NCI-H1417 treated with DMSO at 0.1 percent for 48 hours (cell line): ENCODE data around the gene SNX8.
"Not testable (repeated sequence)": the region's sequence is repeated elsewhere in the genome, so short reads cannot be mapped to it uniquely, and the experiment has no call there.

Source experiments
- DNase-seq: peaks from one replicate; lab custom pipeline; 2025; lab: John Stamatoyannopoulos, UW

The SNX8 gene

DNA sequence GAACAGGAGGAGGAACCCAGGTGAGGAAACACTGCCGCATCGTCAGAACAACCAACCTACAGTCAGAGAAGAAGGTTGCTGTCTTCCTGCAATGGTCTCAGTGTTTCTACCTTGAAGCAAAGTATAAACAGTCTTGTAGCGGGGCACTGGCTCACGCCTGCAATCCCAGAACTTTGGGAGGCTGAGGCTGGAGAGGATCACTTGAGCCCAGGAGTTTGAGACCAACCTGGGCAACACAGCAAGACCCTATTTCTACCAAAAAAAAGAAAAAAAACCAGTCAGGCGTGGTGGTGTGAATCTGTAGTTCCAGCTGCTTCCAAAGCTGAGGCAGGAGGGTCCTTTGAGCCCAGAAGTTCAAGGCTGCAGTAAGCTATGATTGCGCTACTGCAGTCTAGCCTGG lies 23.4 kb downstream of the SNX8 start:
- DNase-seq: no peak

- no peak for DNase-seq
Measured at GRCh38 chr7:2289621-2290020, 24.6 kb downstream of the SNX8 start.

DNA sequence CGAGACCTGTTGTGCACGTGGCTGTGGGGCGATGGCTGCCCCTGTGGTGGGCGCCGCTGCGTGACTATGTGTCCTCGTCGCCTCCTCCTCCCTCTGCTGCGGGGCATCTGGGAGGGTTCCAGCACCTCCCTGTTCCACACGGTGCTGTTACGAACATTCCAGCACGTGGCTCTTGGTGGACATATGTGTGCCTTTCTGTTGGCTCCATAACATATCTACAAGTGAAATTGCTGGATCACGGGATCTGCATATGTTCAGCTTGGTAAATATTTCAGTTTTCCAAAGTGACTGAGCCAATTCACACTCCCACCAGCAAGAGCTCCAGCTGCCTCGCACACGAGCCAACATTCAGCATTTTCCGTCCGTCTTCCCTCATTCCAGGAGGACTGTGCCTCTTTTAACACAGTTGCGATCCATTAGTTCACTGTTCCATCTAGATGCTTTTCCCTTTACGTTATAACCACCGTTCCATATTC lies 25.1 kb downstream of the SNX8 start:
- DNase-seq: no peak

DNA sequence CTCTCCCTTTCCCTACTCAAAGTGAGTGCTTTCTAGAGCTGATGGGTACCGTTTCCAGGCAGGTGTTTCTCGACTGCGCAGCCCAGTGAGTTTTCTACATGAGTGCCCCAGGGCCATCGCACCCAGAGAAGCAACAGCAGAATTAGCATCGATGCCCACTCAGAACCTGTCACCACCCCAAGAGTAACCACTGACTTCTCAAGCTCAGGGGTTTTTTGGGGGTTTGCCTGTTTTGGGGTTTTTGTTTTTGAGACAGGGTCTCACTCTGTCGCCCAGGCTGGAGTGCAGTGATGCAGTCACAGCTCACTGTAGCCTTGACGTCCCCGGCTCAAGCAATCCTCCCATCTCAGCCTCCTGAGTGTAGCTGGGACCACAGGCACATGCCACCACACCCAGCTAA lies 25.7 kb downstream of the SNX8 start:
- no peak for DNase-seq

- no peak for DNase-seq
Measured at GRCh38 chr7:2287745-2288144, 26.5 kb downstream of the SNX8 start.

DNA sequence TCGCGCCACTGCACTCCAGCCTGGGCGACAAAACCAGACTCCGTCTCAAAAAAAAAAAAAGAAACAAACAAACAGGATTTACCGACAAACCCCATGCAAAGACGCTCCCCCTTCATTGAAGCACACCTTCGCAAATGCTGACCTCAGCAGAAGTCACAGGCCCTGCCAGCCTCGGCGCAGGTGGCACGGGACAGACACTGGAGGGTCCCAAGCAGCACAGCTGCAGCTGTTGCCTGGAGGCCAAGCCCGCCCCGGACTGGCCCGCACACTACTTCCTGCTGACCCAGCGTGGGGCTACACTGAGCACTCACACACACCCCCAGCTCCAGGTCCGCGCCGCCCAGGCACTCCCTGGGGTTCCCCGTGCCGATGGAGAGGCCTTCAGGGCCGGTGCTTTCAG lies 31.2 kb downstream of the SNX8 start:
- no peak for DNase-seq

DNA sequence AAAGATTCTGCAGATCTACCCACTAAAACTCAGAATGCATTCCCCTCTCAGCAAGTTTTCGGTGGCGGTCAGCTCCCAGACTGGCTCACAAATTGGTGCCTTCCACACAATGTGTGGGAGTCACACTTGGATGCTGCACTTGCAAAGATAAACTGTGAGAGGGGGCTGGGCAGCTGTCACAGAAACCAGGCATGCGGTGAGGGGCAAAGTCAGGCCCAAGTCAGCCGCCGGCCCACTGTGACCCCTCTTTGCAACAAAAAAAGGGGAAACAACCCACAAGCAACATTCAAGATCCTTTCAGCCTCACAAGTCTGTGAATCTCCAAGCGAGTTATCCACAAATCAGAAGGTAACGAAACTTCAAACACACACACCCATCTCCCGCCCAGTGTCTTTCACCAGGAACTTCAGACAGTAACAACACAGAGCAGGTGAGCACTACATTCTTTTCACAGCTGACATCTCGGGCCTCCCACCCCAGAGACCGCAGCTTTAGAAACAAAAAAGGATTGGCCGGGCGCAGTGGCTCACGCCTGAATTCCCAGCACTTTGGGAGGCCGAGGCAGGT lies 32.0 kb downstream of the SNX8 start:
- DNase-seq: no peak

- DNase-seq: no peak
Measured at GRCh38 chr7:2281541-2281940, 32.7 kb downstream of the SNX8 start.

DNA sequence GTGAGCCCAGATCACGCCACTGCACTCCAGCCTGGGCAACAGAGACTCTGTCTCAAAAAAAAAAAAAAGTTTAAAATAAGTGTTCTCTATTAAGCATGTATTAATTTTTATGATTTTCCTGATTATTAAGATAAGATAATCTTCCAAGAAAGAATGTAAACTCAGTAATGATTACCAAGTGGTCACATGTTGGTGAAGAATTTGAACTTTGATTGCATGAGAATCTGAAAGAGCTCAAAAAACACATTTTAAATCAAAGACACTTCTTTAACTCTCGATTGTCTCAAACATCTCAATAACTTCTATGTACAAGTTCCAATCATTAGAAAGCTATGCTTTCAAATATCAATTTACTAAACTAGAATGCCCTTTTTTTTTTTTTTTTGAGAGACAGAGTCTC lies 33.8 kb downstream of the SNX8 start:
- DNase-seq: no peak

GRCh38 chr7:2279896-2280295 lies 34.3 kb downstream of the SNX8 start:
- no peak for DNase-seq

DNA sequence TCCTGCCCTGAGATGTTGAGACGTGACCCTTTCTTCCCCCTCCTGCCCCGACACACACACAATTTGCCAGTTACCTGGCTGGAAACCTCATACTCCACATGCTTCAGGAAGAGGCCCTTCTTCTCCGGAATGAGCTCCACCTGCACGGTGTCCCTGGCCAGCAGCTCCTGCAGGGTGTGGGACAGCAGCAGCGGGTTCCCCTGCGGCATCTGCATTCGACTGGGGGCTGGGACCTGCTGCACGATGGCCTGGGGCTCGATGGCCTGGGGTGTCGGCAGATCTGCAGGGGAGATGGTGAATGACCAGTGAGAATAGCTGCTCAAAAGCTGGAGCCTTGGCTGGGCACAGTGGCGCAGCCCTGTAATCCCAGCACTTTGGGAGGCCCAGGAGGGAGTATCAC lies 36.2 kb downstream of the SNX8 start:
- no peak for DNase-seq

DNA sequence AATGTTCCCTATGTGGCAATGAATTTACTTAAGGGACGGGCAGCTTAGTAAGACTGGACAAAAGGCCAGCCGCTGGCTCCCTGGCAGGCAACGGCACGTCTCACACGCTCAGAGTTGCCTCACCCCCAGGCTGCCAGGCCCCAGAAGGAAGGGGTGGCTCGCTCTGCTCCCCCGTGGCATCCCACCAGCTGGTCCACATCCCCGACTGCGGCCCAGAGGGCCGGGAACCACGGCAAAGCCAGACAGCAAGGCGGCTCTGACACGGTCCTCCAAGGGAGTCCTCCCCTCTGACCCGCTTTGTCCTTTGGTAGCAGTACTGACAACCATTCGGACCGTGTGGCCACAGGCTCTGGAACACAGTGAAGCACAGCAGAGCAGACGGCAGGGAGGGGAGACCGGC lies 38.1 kb downstream of the SNX8 start:
- DNase-seq: no peak

GRCh38 chr7:2275101-2275500 lies 39.1 kb downstream of the SNX8 start:
- DNase-seq: no peak

- DNase-seq: no peak
Measured at GRCh38 chr7:2274666-2275065, 39.6 kb downstream of the SNX8 start.

- no peak for DNase-seq
Measured at GRCh38 chr7:2273866-2274265, 40.4 kb downstream of the SNX8 start.

DNA sequence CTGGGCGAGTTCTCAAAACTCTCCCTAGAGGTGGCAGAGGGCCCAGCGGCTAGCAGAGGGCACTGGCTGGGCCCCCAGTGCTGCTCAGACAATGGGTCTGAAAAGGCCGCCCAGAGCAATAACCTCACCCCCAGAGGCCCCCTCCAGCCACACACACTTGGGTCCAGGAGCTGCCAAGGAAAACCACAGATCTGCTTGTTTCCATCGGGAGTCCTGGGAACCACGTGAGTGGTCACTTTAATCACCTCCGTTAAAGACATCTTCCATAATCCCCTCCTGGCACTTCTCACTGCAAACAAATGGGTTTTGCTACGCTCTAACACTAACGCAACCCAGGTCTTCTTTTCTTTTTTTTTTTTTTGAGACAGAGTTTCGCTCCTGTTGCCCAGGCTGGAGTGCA lies 42.2 kb downstream of the SNX8 start:
- no peak for DNase-seq

GRCh38 chr7:2271273-2272026 lies 42.8 kb downstream of the SNX8 start:
- DNase-seq: no peak

DNA sequence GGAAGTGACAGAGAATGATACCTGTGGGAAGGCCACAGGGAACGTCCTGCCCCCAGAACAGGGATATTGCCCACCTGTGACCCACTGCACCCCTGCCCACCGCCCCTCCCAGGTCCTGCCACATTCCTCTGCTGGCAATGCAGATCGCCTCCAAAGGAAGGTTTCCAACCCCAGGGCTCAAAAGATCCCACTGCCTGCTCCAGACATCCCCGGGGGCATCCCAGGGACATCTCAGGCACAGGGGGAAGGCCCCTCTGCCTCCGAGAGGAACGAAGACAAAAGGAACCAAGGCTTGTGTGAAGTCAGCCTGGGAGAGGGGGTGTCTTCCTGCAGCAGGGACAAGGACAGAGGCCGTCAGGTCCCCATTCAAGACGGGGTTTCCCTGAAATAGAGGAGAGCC lies 43.7 kb downstream of the SNX8 start:
- DNase-seq: no peak

DNA sequence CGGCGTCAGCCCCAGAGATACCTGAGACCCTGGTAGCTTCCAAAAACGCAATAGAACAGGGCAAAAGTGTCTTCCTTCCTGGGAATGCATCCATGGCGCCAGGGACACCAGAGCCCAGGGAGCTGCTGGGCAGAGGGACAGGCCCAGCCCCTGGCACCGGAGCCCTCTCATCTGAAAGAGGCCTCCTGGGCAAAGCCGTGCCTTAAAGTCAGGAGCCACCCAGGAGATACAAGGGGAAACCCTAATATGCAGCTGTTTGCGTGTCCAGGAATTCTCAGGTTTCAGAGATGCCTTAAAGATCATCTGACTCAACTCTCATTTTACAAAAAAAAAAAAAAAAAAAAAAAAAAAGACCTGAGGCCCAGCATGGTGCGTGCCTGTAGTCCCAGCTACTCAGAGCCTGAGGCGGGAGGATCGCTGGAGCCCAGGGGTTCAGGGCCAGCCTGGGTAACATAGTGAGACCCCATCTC lies 44.2 kb downstream of the SNX8 start:
- no peak for DNase-seq

- DNase-seq: not testable (repeated sequence)
Measured at GRCh38 chr7:2269089-2269990, 44.9 kb downstream of the SNX8 start.

DNA sequence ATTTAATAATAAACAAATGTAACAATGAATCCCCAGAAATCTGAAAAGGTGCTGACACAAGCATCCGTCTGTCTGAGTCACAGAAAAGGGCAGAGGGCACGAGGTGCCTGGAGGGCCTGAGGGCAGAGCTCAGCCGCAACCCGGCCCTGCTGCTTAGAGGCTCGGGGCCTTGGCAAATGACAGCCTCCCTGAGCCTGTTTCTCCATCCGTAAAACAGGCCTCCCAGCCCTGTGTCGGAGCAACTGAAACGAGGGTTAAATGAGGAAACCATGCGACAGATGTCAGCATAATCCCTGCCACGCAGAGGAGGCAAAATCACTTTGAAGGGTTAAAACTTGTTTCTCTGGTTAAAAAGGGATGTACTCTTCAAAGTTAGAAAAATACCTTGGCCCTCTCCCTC lies 47.3 kb downstream of the SNX8 start:
- no peak for DNase-seq

GRCh38 chr7:2264158-2264557 lies 50.1 kb downstream of the SNX8 start:
- DNase-seq: no peak

DNA sequence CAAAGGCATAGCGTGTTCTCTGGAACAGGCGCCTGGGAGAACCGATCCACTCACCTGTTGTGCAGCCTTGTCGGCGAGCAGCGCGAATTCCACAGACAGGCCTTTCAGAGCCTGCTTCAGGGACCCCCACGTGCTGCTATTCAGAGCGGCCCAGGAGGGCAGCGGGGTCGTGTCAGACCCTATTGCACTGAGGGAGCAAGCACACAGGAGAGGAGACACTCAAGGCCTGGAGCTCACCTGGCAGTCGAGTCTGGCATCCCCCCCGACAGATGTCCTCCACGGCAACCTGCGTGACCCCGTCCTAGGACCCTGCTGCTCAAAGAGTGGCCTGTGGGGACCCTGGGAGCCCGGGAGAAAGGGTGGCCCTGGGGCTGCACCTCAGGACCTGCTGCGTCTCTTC lies 51.1 kb downstream of the SNX8 start:
- no peak for DNase-seq
